Kidney capillary endothelial cell (primary cell): ENCODE measurements around the gene ATP10D.

ENCODE experiments used
- DNase-seq: peaks from one replicate; pipeline ENCODE4 v3.0.0-alpha.2; 2018; ENCODE audit warnings: low spot score

The ATP10D gene

DNA sequence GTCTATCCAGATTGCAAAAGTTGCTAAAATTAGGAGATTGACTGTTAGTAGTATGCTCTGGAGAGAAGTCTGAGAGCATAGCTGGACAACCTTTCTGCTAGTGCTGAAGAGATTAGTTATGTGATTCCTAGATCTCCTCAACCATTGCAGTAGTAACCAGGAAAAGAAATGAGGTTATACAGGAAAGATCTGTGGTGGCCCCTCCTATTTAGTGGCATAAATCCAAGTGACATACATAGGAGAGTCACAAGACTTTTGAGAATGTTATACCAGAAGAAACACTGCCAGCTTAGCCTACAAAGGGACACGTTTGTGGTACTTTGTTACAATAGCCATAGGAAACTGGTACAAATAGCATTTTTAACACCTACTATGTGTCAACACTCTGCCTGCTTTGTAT is 105.2 kb downstream of the ATP10D start:
- DNase-seq, result no peak

DNA sequence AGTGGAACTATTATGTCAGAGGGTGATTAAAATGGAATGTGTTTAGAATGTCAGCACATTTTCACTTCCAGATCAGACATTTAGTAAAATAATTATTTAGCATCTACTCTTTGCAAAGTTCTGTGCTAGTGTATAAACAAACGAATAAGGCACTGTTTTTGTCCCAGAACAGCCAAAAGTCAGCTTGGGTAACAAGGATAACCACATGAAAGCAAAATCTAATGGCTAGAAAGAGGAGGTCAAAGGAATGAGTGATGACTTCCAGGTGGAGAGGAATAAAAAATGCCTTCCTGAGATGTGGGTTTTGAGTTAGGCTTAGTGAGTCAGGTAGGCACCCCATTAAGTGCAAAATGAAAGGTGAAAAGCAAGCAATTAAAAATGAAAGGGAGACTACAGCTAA is 112.6 kb downstream of the ATP10D start:
- no peak for DNase-seq

DNA sequence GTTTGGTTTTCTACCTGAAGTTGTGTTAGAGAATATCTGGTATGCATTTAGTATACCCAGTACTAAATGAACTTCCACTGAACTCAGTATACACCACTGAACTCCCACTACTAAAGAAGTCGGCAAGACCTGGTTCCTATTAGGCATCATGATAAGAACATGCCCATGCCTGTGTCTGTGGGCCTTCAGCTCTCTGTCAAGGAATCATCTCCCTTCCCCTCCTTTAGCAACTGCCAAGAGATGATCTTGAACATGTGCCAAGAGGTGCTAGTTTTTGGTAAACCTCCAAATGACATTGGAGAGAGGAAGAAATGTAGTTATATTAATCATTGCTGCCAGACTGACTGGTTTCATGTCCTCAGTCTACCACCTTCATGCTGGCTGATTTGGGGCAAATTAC is 113.2 kb downstream of the ATP10D start:
- no peak for DNase-seq

DNA sequence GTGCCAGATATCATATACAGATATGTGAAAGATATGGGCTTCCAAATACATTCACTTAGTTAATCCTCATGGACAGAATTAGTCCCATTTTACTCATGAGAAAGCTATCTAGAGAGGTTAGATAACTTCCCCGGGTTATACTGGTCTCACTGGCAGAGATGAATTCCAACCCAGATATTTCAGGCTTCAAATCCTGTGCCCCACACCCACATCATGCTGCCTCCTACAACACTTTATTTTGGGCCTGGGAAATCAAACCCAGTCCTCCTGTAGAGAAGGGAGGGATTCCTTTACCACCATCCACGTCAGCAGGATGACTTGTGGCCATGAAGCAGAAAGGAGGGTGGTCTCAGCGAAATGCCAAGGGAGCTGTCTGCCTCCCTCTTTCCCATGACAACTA is 113.8 kb downstream of the ATP10D start:
- DNase-seq, result no peak

DNA sequence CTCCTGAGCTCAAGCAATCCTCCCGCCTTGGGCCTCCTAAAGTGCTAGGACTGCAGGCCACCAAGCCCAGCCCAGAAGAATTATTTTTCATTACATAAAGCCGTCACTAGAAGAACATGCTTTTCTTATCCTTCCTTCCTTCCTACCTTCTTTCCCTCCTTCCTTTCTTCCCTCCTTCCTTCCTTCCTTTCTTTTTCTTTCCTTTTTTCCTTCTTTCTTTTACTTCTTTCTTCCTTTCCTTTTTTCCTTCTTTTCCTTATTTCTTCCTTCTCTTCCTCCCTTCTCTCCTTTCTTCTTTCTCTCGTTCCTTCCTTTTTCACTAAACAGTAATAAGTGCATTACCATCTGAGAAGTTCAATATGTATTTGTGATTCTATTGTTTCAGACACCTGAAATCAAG is 121.4 kb downstream of the ATP10D start:
- DNase-seq, result no peak

DNA sequence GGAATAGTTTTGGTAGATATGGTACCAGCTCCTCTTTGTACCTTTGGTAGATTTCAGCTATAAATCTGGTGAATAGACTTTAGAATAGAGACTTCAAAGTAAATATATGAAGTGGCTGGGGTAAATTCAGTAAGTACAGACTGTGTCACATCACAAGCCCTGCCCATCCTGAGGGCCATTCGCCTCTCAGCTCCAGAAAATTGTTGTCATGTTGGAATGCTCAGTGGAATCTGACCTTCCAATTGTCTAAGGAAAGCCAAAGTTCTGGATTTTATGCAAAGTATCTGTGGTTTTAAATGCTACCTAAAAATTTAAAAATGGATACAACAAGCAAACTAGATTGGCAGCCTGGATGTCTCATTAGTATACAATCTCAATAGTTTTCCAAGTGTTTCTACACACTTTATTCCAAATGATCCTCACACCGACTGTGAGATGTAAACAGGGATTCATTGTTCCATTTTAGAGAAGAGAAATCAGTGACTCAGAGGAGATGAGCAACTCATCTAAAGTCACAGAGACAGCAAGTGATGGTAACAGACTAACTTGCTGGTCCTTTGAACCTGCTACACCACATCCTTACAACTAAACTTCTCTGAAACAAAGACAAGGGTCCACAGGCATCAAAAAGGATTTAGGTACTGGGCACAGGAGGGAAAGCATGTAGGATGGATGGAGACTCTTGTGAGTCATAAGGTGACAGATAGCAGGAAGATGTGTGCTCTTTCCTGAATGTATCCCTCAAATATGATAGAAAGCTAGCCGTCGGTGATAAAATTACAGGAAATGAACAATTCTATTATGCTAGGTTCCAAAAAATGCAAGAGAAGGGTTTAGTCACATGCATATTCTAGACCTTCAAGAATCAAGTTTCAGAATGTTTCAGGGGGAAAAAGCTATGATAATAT is 127.3 kb downstream of the ATP10D start:
- DNase-seq, result no peak

DNA sequence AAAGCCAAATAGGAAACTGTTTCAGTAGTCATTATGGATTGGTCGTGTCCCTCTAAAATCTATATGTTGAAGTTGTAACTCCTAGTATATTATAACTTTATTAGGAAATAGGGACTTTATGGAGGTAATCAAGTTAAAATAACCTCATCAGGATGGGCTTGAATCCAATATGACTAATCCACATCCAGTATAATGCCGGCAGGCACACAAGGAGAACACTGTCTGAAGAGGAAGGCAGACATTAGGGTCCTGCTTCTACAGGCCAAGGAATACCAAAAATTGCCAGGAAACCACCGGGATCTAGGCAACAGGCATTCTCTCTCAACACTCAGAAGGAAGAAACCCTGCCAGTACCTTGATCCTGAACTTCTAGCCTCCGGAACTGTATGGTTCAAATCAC is 130.3 kb downstream of the ATP10D start:
- no peak for DNase-seq

DNA sequence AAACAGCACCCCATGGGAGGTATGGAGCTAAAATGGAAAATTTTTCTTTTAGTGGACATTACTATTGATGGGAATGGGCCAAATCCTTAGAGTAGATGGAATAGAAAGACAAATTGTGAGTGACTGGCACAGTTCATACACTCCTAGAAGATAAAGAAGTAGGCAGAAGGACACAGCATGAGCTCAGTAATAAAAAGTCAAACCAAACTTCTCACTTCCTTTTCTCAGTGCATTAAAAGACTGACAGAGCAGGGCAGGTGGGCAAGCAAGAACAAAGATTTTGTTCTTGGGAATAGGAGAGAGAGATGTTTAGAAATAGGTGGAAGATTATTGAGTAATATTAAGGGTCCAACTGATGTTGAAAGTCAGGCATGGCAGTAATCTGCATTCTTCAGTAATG is 132.5 kb downstream of the ATP10D start:
- DNase-seq, result no peak

DNA sequence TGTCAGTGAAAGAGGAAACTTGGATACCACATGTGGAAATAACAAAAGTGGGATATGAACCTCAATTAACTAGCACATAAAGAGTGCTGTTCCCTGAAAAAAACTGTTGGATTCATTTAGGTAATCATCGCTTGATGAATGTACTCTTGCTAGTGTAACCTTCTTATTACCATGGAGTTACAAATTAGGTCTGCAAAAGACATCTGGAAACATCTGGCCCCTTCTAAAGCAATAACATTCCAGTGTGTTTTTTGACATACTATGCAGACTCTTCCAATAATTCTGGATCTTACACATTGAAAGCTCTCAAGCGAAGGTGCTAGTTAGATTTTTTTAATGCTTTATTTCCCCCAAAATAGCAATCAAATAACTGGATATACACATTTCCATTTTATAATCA is 134.6 kb downstream of the ATP10D start:
- DNase-seq, result no peak

DNA sequence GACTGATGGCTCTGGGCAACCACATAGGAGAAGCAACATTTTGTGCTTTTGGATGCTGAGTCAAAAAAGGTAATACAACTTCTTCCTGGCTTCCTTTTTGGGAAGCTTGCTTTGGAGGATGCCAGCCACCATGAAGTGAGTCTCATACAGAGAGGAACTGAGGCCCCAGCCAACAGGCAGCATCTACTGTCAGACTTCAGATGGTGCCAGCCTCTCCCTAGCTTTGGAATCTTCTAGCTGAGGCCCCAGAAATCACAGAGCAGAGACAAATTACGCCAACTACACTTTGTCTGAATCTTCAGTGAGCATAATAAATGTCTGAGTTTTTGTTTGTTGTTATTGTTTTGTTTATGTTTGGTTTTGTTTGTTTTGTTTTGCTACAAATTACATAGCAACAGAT is 136.1 kb downstream of the ATP10D start:
- no peak for DNase-seq

DNA sequence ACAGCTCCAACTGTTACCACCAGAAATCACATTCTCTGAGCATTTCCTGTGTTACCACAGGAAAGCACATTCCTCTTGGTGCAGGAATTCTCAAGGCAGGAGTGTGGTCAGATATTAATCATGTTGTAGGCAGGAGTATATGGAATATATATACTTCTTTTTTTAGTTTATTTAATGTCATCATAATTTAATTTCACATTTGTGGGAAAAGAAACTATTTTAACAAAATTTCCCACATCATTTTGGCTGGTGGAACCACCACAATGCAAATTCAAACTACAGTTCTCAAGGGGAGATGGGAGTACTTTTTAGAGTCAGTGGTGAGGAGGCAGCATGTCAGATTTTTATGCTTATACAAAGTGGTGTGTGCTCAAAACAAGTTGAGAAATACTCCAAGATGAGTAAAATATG is 139.0 kb downstream of the ATP10D start:
- no peak for DNase-seq

DNA sequence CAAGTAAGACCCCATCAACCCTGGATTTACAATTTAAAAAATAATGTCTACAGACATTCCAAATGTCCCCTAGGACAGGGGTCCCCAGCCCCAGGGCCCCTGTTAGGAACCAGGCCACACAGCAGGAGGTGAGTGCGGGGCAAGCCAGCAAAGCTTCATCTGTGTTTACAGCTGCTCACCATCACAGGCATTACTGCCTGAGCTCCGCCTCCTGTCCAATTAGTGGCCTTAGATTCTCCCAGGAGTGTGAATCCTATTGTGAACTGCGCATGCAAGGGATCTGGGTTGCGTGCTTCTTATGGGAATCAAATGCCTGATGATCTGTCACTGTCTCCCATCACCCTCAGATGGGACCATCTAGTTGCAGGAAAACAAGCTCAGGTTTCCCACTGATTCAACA is 146.1 kb downstream of the ATP10D start:
- DNase-seq, result no peak

DNA sequence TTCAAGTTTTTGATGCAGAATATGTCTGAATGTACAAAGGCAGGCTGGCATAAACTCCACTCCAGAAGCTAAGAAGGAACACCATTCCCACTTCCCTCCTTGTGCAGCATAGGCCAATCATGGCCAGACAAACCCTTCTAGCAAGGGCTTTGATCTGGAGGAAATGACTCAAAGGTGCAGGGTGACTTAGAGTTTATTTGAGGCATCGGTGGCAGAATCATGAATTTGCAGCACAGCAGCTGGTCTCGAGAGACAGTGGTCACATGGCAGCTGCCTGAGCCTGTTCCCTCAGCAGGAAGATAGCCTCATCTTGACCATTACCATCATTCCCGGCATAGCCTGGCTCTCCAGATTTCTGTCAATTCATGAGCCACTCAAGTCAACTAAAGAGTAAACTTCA is 154.5 kb downstream of the ATP10D start:
- peak; percentile 42 for DNase-seq

DNA sequence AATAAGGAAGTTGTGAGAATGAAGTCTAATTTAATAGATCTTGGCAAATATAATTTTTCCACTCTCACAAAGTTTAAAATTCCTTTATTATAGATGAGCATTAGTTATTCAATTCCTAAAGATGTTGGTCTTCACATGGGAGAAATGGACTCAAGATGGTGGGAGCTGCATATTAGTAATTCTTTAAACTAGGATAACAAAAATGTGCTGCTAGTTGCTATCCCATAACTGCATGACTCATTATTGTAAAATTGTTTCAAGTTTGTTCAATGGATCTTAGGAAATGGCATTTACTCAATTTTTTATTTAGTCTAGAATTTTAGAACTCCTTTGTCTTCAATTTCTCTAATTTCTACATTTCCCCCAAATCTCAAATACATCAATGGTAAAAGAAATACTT is 155.8 kb downstream of the ATP10D start:
- no peak for DNase-seq

DNA sequence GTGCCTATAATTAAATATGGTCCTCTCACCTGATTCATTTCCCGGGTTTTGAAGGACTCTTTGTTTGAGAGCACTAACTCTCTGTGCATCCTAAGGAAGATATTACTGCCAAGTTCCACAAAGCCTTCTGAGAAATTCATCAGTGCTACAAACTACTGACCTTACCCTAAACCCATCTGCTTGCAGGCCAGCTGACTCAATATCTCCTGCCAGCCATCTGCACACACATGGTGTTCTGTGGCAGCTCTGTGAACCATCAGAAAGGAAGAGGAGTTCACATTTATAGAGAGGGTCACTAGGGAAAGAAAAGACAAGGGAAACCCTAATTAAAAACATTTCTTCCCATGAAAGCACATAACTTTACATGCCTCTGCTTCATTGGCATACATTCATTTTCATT is 156.7 kb downstream of the ATP10D start:
- DNase-seq, result no peak

DNA sequence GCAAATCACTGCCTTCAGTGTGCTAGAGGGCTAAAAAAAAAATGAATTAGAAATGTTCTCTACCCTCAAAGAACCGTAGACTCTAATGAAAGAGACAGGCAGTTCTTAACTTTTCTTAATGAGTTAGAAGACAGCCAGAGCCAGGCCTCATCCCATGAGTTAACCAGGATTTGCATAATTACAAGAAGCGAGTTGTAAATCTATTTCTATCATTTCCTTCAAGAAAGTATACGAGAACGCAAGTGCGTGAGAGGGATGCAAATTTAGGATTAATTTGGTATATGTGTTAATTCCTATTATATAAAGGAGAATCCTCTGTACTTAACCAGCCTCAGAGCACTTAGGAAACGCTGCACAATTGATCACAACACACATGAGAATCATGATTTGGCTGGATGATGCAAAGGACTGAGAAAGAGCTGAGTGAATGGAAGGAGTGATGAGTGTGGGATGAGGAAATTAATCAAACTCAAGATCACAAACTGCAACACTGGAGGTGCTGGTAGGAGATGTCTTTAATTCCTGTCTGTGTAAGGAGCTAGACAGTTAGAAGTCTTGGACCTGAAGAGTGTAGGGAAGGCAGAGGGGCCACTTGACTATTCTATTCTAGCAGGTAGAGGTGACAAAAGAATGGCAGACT is 157.2 kb downstream of the ATP10D start:
- DNase-seq, result no peak
